ENCODE data around the gene DCST1.

DNA sequence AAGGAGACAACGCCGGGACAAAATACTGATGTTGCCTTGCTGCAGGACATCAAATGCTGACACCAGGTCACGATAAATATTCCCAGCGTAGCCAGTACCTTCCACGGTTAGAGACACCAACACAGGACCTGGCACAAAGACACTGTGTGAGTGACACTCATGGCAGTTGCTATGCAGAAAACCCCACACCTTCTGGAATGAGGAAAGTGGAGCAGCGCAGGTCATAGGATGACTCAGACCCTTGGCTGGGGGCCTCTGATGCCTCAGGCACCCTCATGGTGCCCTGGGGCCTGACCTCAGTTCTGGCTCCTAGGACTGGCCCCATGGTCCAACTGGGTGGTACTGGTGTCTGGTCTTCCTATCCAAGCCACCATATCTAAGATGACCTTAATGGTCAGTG, 7.0 kb upstream of the DCST1 start:
- TF ChIP-seq POLR2A (IDR thresholded peaks at IDR 0.05; ENCODE audit: low read depth) (no peak), POLR2AphosphoS5 (IDR thresholded peaks at IDR 0.05) (no peak), EP300 (IDR thresholded peaks at IDR 0.05) (no peak)
- TF ChIP-seq, protein P1, sequence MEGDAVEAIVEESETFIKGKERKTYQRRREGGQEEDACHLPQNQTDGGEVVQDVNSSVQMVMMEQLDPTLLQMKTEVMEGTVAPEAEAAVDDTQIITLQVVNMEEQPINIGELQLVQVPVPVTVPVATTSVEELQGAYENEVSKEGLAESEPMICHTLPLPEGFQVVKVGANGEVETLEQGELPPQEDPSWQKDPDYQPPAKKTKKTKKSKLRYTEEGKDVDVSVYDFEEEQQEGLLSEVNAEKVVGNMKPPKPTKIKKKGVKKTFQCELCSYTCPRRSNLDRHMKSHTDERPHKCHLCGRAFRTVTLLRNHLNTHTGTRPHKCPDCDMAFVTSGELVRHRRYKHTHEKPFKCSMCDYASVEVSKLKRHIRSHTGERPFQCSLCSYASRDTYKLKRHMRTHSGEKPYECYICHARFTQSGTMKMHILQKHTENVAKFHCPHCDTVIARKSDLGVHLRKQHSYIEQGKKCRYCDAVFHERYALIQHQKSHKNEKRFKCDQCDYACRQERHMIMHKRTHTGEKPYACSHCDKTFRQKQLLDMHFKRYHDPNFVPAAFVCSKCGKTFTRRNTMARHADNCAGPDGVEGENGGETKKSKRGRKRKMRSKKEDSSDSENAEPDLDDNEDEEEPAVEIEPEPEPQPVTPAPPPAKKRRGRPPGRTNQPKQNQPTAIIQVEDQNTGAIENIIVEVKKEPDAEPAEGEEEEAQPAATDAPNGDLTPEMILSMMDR (IDR thresholded peaks at IDR 0.05) = no peak

All from esophagus muscularis mucosa (tissue), 4 donors.